NCI-H2107 treated with DMSO at 0.1 percent for 48 hours (cell line): ENCODE results near the gene NOA1.
A peak's percentile ranks its signal among the peaks of the same experiment; 100 is the strongest.

Source experiments
- DNase-seq: peaks from one replicate; lab custom pipeline; 2025; ENCODE audit not compliant: unreplicated experiment; lab: John Stamatoyannopoulos, UW

NOA1 gene

DNA sequence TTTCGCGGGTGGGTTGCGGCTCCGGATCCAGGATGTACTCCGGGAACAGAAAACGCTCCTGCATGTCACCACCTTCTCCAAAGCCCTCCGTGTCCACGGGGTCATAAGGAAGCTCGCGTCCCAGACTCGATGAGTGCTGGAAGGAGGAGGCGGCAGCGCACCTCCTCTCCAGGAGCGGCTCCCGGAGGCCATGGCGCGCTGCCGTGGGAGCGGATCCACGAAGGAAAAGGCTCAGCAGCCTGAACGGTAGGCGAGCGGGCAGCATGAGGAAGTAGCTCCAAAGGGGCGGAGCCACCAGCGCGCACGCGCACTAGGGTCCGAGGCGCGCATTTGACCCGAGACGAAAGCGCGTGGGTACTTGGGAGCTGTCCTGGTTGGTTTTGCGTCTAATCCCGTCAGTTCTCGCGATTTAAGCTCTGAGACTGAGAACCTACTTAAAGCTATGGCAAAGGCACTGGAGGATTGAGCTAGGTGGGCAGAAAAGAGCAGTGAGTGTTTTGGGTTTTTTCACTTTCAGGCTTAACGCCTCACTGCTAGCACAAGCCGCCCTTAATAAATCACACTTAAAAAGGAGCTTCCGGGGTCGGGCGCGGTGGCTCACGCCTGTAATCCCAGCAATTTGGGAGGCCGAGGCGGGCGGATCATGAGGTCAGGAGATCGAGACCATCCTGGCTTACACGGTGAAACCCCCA, at the start of gene NOA1:
Gene NOA1 (minus strand): TSS at position 286 of the 692 bp plus-strand sequence. CDS start 21 bp downstream, at position 265.
- DNase-seq = peak; percentile 90

DNA sequence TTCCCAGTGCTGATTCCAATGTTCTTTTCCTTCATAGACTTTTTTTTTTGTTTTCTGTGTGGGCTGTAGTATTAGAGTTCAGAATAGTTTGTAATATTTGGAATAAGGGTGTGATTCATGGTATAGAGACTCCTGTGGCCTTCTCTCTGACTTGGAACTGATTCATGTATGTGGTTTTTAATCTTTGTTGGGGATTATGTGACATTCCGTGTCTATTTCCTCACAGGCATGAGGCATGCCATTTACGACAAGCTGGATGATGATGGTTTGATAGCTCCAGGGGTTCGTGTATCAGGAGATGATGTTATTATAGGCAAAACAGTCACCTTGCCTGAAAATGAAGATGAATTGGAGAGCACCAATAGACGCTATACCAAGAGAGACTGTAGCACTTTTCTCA, 45.7 kb upstream of the NOA1 start:
- DNase-seq = no peak

DNA sequence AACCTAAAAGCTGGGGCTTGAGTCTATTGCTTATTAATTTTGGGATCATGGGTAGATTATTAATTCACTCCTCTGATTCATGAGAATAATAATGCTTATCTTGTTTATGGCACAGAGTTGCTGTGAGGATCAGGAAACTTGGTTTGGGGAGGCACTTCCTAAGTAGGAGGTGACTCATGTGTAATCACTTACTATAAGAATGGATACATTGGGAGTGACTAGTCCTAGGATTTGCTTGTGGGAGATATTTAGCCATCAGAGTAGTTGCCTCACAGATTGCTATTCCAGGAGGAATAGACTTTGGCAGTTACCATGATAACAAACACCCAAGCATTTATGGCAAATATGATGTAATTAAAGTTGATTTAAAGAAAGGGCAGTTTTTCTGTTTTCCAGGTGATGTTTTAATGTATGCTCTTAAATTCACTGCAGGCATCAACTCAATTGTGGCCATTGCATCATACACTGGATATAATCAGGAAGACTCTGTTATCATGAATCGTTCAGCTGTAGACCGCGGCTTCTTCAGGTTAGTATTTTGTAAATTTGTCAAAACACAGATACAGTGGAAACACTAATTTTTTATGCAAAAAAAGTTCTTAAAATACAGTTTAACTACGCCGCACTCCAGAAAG, 43.2 kb upstream of the NOA1 start:
- no peak for DNase-seq

DNA sequence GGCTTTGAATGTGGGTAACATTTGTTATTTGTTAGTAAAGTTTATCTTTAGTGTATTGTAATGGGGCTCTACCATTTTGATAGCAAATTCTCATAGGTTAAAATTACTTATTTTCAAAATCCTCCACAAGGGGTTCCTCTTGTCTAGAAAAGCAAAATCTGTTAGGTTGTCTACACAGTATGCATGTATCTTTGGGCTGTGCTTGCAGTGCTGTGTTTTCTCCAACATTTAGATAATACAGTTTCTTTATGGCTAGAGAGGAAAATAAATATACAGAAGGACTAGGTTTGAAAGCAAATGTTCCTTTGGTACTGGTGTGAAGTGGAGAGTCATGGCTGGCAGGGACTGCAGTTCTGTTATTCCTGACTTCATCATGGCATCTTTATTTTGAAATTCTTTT, 41.6 kb upstream of the NOA1 start:
- no peak for DNase-seq

DNA sequence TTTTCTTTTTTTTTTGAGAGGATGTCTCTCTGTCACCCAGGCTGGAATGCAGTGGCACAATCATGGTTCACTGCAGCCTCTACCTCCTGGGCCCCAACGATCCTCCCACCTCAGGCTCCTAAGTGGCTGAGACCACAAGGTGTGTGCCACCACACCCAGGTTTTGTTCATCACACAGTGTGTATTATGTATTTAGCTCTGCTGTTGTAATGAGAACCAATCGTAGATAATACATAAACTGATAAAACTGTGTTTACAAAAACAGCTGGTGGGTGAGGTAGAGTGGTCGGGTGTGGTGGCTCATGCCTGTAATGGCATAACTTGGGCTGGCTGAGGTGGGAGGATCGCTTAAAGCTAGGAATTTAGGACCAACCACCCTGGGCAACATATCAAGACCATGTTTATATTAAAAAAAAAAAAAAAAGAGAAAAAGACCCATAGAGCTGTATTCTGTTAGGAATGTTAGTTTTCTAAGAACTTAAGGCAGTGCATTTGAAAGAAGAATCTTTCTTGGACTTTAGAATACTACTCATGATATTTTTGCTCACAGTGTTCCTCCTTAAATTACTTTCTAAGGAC, 36.2 kb upstream of the NOA1 start:
- DNase-seq = no peak

DNA sequence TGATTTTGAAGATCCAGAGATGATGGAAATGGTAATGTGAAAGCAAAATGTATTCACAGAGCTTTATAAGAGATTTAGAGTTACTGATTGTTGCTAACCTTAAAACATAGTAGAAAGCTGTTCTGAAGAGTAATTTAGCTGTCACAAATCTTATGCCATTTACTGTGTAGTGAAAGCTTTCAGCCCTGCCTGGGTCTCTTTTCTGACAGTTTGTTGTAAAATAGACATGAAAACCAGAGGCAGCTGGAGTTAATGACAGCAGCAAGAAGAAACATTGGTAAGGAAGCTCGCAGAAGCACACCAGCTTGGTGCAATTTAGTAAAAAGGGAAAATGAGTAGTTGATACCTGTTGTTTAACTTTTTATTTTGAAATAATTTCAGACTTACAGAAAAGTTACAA, 22.3 kb upstream of the NOA1 start:
- DNase-seq = no peak

DNA sequence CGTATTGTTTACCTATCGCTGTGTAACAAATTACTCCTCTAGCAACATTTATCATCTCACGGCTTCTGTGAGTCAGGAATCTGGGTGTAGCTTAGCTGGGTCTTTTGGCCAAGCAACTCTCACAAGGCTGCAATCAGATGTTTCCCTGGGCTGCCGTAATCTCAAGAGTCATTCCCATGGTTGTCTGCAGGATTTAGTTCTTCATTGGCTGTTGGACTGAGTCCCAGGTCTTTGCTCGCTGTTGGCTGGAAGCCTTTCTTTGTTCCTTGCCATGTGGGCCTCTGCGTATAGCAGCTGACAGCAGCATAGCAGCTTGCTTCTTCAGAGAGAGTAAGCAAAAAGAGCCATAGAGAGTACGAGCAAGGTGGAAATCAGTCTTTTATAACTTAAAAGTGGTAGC, 18.1 kb upstream of the NOA1 start:
- DNase-seq = no peak

DNA sequence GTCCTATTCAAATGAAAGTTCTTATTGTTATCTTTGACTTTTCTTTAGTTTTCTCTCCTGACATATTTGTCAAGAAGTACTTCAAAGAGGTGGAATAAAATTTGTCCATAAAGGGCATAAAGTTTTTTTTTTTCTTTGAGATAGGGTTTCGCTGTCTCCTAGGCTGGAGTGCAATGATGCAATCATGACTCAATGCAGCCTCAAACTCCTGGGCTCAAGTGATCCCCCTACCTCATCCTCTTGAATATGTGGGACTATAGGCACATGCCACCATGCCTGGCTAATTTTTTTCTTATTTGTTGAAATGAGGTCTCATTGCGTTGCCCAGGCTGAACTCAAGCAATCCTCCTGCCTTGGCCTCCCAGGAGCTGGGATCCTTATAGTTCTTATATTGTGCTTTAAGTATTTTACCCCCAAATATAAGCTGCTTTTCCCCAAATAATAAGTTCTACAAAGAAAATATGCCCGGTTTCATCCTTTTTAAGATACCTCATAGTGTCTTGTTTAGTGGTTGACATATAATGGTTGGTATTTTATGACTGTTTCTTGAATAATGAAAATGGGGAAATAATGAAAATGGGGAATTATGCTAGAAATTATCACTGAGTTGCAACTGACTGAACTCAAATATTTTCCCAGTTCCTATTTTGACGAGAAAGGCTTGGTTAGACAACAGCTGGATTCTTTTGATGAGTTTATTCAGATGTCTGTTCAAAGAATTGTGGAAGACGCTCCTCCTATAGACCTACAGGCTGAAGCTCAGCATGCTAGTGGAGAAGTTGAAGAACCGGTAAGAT, 12.9 kb upstream of the NOA1 start:
- no peak for DNase-seq

DNA sequence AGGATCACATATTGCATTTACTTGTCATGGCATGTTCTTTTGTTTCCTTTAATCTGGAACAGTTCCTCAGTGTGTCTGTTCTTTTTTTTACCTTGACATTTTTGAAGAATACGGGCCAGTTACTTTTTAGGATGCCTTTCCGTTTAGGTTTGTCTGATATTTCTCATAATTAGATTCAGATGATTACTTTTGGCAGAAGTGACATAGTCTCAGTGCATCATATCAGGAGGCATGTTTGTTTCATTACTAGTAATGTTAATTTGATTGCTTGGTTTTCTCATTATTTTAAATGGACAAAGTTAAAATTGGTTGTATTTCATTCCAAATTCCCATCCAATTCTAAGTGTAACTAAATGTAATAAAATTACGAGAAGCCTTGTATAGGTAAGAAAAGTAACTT, 9.5 kb upstream of the NOA1 start:
- DNase-seq = no peak

DNA sequence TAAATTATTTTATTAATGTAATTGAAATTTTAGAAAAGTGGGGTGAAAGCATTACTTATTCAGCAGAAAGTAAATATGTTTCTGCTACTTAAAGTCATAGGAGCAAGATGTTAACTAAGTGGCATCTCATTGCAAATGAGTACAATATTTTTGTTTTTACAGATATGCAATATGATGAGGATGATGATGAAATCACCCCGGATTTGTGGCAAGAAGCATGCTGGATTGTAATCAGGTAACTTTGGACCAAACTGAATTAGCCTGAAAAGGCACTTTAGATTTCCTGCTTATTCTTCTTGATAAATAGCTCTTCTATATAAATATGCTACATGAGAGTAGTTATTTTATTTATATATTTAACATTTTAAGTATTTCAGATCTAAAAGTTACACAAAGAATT, 8.8 kb upstream of the NOA1 start:
- DNase-seq = no peak

DNA sequence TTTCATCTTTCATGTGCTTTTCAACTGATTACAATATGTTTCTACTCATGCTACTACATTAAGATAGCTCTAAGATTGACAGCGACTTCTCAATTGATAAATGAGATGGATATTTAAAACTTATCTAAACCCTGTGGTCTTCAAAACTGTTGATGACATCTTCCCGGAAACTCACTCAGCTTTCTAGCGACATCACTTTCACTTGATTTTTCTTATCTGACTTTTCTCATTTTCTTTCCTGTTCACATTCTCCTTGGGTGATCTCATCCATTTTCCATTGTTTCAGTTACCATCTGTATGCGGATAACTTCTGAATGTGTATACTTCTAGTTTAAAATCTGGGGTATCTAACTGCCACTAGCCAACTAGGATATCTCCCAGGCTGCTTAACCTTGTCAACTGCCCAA, 4.4 kb upstream of the NOA1 start:
- DNase-seq = no peak

DNA sequence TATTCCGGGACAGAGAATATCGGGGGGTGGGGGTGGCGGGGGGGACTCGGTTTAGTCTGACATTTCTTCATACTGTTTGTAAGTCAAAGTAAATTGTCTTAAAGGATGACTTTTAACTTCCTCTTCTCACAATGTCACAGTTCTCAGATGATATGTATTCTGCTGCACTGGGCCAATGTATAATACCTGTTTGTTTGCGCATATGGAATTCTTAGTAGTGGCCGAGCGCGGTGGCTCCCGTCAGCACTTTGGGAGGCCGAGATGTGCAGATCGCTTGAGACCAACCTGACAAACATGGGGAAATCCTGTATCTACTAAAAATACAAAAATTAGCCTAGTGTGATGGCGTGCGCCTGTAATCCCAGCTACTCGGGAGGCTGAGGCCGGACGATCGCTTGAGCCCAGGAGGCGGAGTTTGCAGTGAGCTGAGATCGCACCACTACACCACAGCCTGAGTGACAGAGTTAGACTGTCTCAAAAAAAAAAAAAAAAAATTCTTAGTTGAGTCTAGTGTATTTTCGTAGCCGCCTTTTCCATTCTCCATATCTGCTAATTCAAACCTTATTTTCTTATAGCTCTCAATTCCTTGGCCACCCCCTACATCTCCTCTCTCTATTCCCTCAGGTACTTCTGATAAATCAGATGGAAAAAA, 2.1 kb upstream of the NOA1 start:
- DNase-seq = no peak

DNA sequence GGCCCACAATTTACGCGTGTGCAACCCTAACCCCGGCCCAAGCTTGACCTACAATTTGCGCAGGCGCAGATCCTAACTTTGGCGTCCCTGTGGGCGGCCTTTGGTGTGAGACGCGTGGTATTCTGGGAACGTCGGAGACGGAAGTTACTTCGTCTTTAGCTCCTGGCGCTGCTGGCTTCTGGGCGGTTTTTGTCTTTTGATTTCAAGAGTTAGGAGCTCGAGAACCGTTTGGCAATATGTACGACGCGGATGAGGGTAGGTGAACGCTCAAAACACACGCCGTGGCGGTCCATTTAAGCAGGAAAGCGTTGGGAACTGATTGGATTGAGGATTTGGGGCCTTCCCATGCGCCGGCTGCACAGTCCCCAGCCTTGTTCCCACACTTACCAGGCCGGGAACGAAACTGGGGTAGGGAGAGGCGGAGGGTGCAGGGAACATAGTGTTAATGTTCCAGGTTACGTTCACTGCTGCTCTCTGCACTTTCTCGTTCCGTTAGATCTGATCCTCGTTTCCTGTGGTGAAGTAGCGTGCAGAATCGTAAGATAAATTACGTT, 1.4 kb upstream of the NOA1 start, which contains the start of gene POLR2B:
Gene POLR2B (plus strand): TSS at position 147 of the 554 bp plus-strand sequence. CDS start 90 bp downstream, at position 237.
- peak; percentile 82 for DNase-seq

DNA sequence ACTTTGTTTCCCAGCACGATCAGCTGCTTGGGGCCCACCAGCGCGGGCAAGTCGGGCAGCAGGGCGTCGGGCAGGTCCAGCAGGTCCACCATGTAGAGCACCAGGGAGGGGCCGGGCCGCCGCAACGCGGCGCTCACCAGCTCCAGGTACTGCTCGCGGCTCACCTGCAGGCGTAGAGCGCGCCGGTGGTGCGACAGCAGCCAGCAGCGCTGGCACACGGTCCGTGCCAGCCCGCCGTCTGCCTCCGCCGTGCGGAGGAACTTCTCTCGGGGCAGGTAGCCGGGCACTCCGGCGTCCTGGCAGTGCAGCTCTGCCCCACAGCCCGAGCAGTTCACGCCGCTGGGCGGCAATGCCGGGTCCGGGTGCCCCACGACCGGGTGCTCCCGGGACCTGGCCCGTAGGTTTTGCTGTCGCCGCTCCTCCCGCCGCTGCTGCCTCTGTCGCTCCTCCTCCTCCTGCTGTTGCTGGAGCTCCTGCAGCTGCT, 527 bp downstream of the NOA1 start:
- no peak for DNase-seq

DNA sequence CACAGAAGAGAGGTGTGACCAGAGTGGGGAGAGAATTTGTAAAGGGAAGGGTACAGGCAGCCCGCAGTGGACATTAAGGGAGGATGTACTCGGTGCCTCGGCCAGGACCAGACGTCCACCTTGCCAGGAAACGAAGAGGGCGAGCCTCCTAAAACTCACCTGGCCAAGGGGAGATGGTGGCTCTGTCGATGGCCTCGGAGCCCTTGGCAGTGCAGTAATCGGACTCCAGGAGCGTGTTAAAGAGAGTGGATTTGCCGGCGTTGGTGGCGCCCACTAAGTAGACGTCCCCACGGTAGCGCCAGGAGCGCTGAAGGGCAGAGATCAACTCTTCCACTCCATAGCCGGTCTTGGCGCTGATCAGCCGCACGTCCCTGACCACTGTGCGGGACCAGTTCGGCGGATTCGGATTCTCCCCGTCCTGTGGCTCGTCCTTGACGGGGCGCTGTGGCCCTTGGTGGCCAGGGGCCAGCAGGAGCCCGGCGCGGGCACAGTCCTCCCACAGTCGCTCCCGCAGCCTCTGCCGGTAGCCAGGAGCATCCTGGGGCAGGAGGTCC, 1.0 kb downstream of the NOA1 start:
- DNase-seq = no peak

DNA sequence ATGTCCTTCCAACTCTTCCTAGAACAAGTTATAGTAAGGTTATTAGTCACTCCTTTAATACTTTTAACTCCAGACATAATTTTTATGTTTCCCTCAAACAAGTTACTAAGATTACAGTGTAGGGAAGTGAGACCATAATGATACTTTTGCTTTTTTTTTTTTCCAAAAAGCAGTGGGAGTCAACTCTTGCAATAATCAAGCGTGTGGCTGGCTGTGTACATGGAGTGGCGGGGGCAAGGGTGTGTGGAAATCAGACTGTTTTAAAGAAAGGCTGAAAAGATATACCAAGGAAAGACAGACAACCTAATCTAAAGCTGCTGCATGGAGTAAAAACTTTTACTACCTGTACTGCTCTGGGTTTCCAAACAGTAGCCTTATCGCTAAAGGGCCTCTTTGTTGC, 4.1 kb downstream of the NOA1 start:
- DNase-seq = no peak

DNA sequence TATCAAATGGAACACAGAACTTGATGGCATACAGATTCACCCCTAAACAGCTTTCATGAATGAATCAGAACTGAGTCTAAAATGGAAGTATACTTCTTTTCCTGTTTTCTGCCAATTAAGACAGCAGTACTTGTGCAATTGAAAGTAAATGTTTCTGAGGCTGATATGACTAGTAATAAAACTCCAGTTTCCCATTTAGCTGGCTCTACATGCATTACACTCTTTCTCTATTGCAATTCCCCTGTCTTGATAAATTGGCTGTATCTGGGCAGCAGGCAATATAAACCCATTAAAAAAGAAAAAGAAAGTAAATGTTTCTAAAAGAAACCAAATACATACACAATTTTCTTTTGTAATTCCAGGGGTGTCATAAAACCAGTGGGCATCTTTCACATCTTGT, 4.6 kb downstream of the NOA1 start:
- no peak for DNase-seq

DNA sequence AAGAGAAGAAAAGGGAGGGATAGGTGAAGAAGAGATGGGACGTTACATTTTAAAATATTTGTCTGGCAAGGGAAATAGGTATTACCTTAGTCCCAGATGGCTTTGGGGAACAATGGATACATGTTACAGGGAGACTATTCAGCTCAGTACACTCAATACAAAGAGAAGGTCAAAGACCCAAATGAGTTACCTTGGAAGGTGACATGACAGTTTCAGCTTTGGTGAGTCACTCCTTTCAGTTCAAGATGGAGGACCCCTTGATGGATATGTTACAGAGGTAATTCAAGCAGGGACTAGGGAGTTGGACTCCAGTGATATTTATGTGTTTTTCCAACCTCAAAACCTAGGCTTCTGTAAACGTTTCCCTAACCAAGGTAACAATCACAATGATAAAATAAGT, 5.0 kb downstream of the NOA1 start:
- no peak for DNase-seq

DNA sequence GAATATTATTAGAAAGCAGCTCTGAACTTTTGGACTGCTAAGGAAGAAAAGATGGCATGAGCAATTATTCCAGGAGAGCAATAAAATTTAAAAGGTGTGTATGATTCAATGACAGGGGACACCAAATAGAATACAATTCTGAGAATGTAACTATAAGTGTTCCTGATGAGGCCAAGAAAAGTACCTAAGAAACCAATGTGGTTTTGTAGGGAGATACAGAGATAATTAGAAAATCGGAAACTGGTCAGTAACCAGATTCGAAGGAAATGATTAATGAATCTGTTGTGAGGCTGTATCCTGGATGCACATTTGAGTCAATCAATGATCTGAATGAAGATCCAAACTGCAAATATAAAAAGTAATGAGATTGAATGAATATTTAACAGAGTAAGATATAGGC, 6.0 kb downstream of the NOA1 start:
- DNase-seq = no peak

DNA sequence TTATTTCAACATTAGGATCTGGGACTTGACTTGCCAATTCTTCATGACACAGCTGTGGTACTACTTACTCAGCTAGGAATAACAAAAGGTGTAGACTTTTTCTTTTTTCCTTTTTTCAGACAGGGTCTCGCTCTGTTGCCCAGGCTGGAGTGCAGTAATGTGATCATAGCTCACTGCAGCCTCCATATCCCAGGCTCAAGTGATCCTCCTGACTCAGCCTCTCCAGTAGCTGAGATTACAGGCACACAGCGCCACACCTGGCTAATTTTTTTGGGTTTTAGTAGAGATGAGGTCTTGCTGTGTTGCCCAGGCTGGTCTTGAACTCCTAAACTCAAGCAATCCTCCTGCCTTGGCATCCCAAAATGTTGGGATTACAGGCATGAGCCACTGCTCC, 16.3 kb downstream of the NOA1 start:
- no peak for DNase-seq
